ENCODE measurements around the gene MYZAP.

- TF ChIP-seq CTCF (conservative IDR thresholded peaks at IDR 0.05; ENCODE audit: low read depth, low read length) (no peak), EZH2 (IDR thresholded peaks at IDR 0.05; ENCODE audit: borderline replicate concordance, low read depth, low read length, poor library complexity, severe bottlenecking) (no peak)
Observed at GRCh38 chr15:57583282-57583681, 8.4 kb upstream of the MYZAP start.
